Thymus (tissue), 11 donors: ENCODE results near the gene COL23A1. TPM values are rescaled to one million over a fixed set of nuclear protein-coding genes. Genes with fewer than 3 reads are reported as not detected.
"Not testable (repeated sequence)": the region's sequence is repeated elsewhere in the genome, so short reads cannot be mapped to it uniquely, and the experiment has no call there.

Experiments used
- DNase-seq, 9 donors: peaks; one replicate each; pipeline ENCODE4 v3.0.0-alpha.2; 2013; ENCODE audit warnings: low spot score in 9 of 9, low read depth in 6 of 9, missing footprints in 1 of 9
- H3K27ac ChIP-seq, 2 donors: one replicate each; pipeline ENCODE4 v1.5.1; 2013; ENCODE audit warnings: control low read depth in 1 of 2, low read depth in 1 of 2, low read length in 1 of 2, mild to moderate bottlenecking in 1 of 2, moderate library complexity in 1 of 2
- H3K27me3 ChIP-seq, 2 donors: one replicate each; pipeline ENCODE4 v1.5.1; 2013; ENCODE audit warnings: low read length in 1 of 2; ENCODE audit not compliant: control insufficient read depth in 2 of 2, insufficient read depth in 1 of 2
- H3K36me3 ChIP-seq, 2 donors: one replicate each; pipeline ENCODE4 v1.5.1; 2013; ENCODE audit warnings: low read length in 1 of 2, mild to moderate bottlenecking in 1 of 2, moderate library complexity in 1 of 2; ENCODE audit not compliant: control insufficient read depth in 2 of 2, insufficient read depth in 2 of 2
- H3K4me1 ChIP-seq, 2 donors: one replicate each; pipeline ENCODE4 v1.5.1; 2013; ENCODE audit warnings: low read length in 2 of 2; ENCODE audit not compliant: control insufficient read depth in 2 of 2, insufficient read depth in 2 of 2
- H3K4me3 ChIP-seq, 2 donors: one replicate each; pipeline ENCODE4 v1.5.1; 2013; ENCODE audit warnings: low read length in 2 of 2, control low read depth in 1 of 2, mild to moderate bottlenecking in 1 of 2
- H3K9me3 ChIP-seq, 2 donors: one replicate each; pipeline ENCODE4 v1.5.1; 2013; ENCODE audit warnings: low read length in 1 of 2, mild to moderate bottlenecking in 1 of 2; ENCODE audit not compliant: control insufficient read depth in 2 of 2, insufficient read depth in 1 of 2
- WGBS: extraction: QIAGEN DNeasy Blood & Tissue Kit; methylation state at CpG from one replicate; pipeline ENCODE4 v1.1.7; 2013; 5-methylcytosine and 5-hydroxymethylcytosine counted together
- polyA plus RNA-seq: library from polyadenylated mRNA; stranded (reverse); fragments of 200-250 nt; gene quantifications from one replicate; pipeline ENCODE4 v1.2.3, GENCODE V29; 2013
- total RNA-seq: library from RNA; stranded (reverse); fragments of 120-200 nt; gene quantifications from one replicate; pipeline ENCODE4 v1.2.4, GENCODE V29; 2013
- donor health status: healthy.

Gene COL23A1
- total and polyA plus RNA-seq, 2 donors, result 1.5 to 2.6 TPM

GRCh38 chr5:178323961-178324360 lies 266.2 kb downstream of the COL23A1 start:
- 87% methylated on average over 7 of the region's 7 CpGs for WGBS
- no peak overlapping the region for H3K27ac ChIP-seq
- peaks cover 0 to 7% of the 10 kb centered on the region in 2 donors for H3K4me1 ChIP-seq
- DNase-seq, result no peak
- H3K27me3 ChIP-seq, result no peaks in the 10 kb centered on the region
- no peaks in the 10 kb centered on the region for H3K36me3 ChIP-seq
- H3K9me3 ChIP-seq, result no peaks in the 10 kb centered on the region
- no peak overlapping the region for H3K4me3 ChIP-seq

- no peak for DNase-seq
- Histone ChIP-seq H3K9me3 (peaks cover 0 to 3% of the 10 kb centered on the region in 2 donors), H3K36me3 (no peaks in the 10 kb centered on the region), H3K4me3 (no peak overlapping the region), H3K27ac (no peak overlapping the region), H3K27me3 (no peaks in the 10 kb centered on the region), H3K4me1 (peaks cover 0 to 7% of the 10 kb centered on the region in 2 donors)
- WGBS, result 89% methylated on average over 6 of the region's 6 CpGs
Measured at GRCh38 chr5:178323541-178323865, 266.7 kb downstream of the COL23A1 start.

GRCh38 chr5:178322736-178323540 lies 267.3 kb downstream of the COL23A1 start:
- Histone ChIP-seq H3K4me3 (no peak overlapping the region), H3K36me3 (no peaks in the 10 kb centered on the region), H3K27ac (no peak overlapping the region), H3K4me1 (peaks cover 0 to 7% of the 10 kb centered on the region in 2 donors), H3K27me3 (no peaks in the 10 kb centered on the region), H3K9me3 (peaks cover 0 to 8% of the 10 kb centered on the region in 2 donors)
- DNase-seq, result no peak
- WGBS, result 92% methylated on average over 14 of the region's 14 CpGs

GRCh38 chr5:178320281-178320855 lies 269.8 kb downstream of the COL23A1 start:
- Histone ChIP-seq H3K9me3 (peaks cover 0 to 11% of the 10 kb centered on the region in 2 donors), H3K27me3 (no peaks in the 10 kb centered on the region), H3K4me3 (no peak overlapping the region), H3K4me1 (peaks cover 0 to 7% of the 10 kb centered on the region in 2 donors), H3K36me3 (no peaks in the 10 kb centered on the region), H3K27ac (no peak overlapping the region)
- no peak for DNase-seq
- WGBS, result 65% methylated on average over 18 of the region's 18 CpGs

GRCh38 chr5:178319541-178320041 lies 270.6 kb downstream of the COL23A1 start:
- H3K9me3 ChIP-seq, result peaks cover 0 to 11% of the 10 kb centered on the region in 2 donors
- peaks cover 0 to 7% of the 10 kb centered on the region in 2 donors for H3K4me1 ChIP-seq
- H3K27me3 ChIP-seq, result no peaks in the 10 kb centered on the region
- 97% methylated on average over 20 of the region's 20 CpGs for WGBS
- no peak for DNase-seq
- H3K4me3 ChIP-seq, result no peak overlapping the region
- no peak overlapping the region for H3K27ac ChIP-seq
- H3K36me3 ChIP-seq, result no peaks in the 10 kb centered on the region

- over 99% methylated on average over 6 of the region's 6 CpGs for WGBS
- no peak for DNase-seq
Measured at GRCh38 chr5:178318893-178319292, 271.3 kb downstream of the COL23A1 start.

GRCh38 chr5:178318382-178318781 lies 271.8 kb downstream of the COL23A1 start:
- H3K27me3 ChIP-seq, result no peaks in the 10 kb centered on the region
- H3K9me3 ChIP-seq, result peaks cover 0 to 11% of the 10 kb centered on the region in 2 donors
- no peak overlapping the region for H3K27ac ChIP-seq
- H3K4me1 ChIP-seq, result peaks cover 0 to 7% of the 10 kb centered on the region in 2 donors
- H3K36me3 ChIP-seq, result no peaks in the 10 kb centered on the region
- 97% methylated on average over 17 of the region's 17 CpGs for WGBS
- DNase-seq, result no peak
- H3K4me3 ChIP-seq, result no peak overlapping the region

More at GRCh38 chr5:178318893-178319292, 271.3 kb downstream of the COL23A1 start:
- Histone ChIP-seq H3K4me1 (peaks cover 0 to 7% of the 10 kb centered on the region in 2 donors), H3K27me3 (no peaks in the 10 kb centered on the region), H3K9me3 (peaks cover 0 to 11% of the 10 kb centered on the region in 2 donors), H3K4me3 (no peak overlapping the region), H3K36me3 (no peaks in the 10 kb centered on the region), H3K27ac (no peak overlapping the region)

GRCh38 chr5:178317727-178318126 lies 272.5 kb downstream of the COL23A1 start:
- not testable (repeated sequence) for H3K27me3 ChIP-seq, H3K36me3 ChIP-seq, DNase-seq, H3K4me3 ChIP-seq, H3K4me1 ChIP-seq, H3K27ac ChIP-seq
- 90% methylated on average over 5 of the region's 5 CpGs for WGBS
- H3K9me3 ChIP-seq, result peaks cover 0 to 11% of the 10 kb centered on the region in 2 donors
